Effector memory CD8-positive, alpha-beta T cell (primary cell): Measurements from ENCODE around the gene TAF5.
"Not testable (repeated sequence)": the region's sequence is repeated elsewhere in the genome, so short reads cannot be mapped to it uniquely, and the experiment has no call there.

ENCODE experiments used
- ATAC-seq: fragments of 150-1000 bp; cut with Tn5 transposase; replicated peaks from 2 replicates; pipeline ENCODE4 v1.10.0; 2021; ENCODE audit warnings: mild to moderate bottlenecking, moderate library complexity
- DNase-seq, 3 experiments: peaks; one replicate each; pipeline ENCODE4 v3.0.0; 2021
- H3K27ac Mint-ChIP-seq, 2 donors: one replicate each; pipeline ENCODE4 v1.8.0; 2022; ENCODE audit warnings: mild to moderate bottlenecking in 2 of 2, mixed read lengths in 2 of 2, moderate library complexity in 2 of 2
- H3K27me3 Mint-ChIP-seq, 2 donors: one replicate each; pipeline ENCODE4 v1.8.0; 2022; ENCODE audit warnings: mixed read lengths in 2 of 2
- H3K36me3 Mint-ChIP-seq: one replicate; pipeline ENCODE4 v1.8.0; 2022; ENCODE audit warnings: mild to moderate bottlenecking, moderate library complexity, mixed read lengths; ENCODE audit not compliant: insufficient read depth
- H3K4me1 Mint-ChIP-seq, 2 donors: one replicate each; pipeline ENCODE4 v1.8.0; 2022; ENCODE audit warnings: low read depth in 2 of 2, mixed read lengths in 2 of 2
- H3K4me3 Mint-ChIP-seq, 2 donors: one replicate each; pipeline ENCODE4 v1.8.0; 2022; ENCODE audit warnings: mild to moderate bottlenecking in 2 of 2, mixed read lengths in 2 of 2, moderate library complexity in 2 of 2
- H3K9me3 Mint-ChIP-seq, 2 donors: one replicate each; pipeline ENCODE4 v1.8.0; 2022; ENCODE audit warnings: mixed read lengths in 2 of 2

TAF5 gene

DNA sequence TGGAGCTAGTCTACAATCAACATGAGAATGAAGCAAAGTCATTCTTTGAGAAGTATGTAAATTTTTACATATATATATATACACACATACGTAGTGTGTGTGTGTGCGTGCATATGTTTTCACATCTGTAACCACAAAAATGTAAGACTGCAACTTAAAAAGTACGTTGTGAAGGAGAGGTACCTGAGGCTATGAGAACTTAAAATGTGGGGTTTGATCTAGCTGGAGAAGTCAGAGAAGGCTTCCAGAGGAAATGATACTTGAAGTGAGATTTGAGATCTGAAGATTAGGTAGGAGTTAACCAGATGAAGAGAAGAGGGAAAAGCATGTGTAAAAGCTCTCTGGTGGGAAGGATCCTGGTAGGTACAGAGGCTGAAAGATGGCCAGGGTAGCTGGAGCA, 5.8 kb downstream of the TAF5 start:
- Mint-ChIP-seq H3K4me1 (peaks cover 5 to 8% of the 10 kb centered on the region in 2 donors), H3K9me3 (no peaks in the 10 kb centered on the region), H3K27ac (no peak overlapping the region), H3K4me3 (no peak overlapping the region), H3K27me3 (no peaks in the 10 kb centered on the region), H3K36me3 (peaks cover 41% of the 10 kb centered on the region)
- DNase-seq (no peak), ATAC-seq (no peak)

DNA sequence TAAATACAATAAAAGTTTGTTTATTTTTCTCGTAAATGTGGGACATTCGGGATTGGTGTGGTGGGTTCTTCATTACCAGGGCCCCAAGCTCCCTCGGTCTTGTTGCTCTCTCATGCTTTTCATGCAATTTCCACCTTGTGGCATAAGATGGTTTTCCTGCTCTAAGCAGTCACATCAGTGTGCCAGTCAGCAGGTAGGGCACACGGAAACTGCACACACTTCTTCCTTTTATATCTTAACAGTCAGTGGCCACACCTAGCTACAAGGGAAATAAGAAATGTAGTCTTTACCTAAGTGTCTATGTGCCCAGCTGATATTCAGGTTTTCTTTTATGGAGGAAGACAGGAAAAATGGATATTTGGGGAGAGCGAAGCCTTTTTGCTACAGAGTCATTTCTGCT, 6.5 kb downstream of the TAF5 start:
- H3K4me1 Mint-ChIP-seq, result peaks cover 5 to 7% of the 10 kb centered on the region in 2 donors
- H3K27ac Mint-ChIP-seq, result no peak overlapping the region
- ATAC-seq, result no peak
- peaks cover 38% of the 10 kb centered on the region for H3K36me3 Mint-ChIP-seq
- no peak for DNase-seq
- H3K9me3 Mint-ChIP-seq, result no peaks in the 10 kb centered on the region
- H3K4me3 Mint-ChIP-seq, result no peak overlapping the region
- H3K27me3 Mint-ChIP-seq, result no peaks in the 10 kb centered on the region

DNA sequence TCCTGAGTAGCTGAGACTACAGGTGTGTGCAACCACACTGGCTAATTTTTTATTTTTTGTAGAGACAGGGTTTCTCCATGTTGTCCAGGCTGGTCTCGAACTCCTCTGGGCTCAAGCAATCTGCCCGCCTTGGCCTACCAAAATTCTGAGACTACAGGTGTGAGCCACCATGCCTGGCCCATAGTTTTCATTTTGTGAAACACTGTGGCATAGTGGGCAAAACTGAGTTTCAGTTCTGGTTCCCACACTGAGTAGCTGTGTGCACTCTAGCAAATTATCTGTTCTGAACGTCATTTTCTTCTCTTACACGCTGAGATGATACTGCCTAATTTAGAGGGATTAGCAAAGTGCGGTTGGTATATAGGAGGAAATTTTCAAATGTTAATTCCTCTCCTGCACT, 15.0 kb downstream of the TAF5 start:
- Mint-ChIP-seq H3K36me3 (peaks cover 56% of the 10 kb centered on the region), H3K27me3 (no peaks in the 10 kb centered on the region), H3K4me1 (no peaks in the 10 kb centered on the region), H3K4me3 (no peak overlapping the region), H3K9me3 (no peaks in the 10 kb centered on the region), H3K27ac (no peak overlapping the region)
- DNase-seq (no peak), ATAC-seq (no peak)

DNA sequence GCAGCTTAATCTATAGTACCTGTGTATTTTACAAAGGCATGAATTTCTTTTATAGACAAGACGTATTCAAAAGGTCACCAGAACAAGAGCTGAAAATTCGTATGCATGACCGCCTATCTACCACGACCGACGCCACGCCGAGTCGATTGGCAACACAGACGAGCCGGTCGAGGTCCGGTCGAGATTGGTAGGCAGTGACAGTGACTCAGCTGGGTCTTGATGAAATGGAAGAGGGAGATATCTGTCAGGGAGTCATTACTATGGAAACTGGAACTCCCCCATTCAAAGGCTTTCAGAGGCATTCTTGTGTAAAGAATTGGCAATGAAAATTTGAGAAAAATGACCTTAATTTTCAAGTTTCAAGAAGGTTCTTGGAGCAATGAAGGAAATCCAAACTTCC, 26.4 kb downstream of the TAF5 start:
- Mint-ChIP-seq H3K36me3 (peaks cover 54% of the 10 kb centered on the region), H3K4me3 (peak overlapping the region in 1 of 2 donors; percentile 49), H3K27me3 (no peaks in the 10 kb centered on the region), H3K4me1 (peaks cover 37 to 48% of the 10 kb centered on the region in 2 donors), H3K9me3 (no peaks in the 10 kb centered on the region), H3K27ac (no peak overlapping the region)
- ATAC-seq (no peak), DNase-seq (no peak)

DNA sequence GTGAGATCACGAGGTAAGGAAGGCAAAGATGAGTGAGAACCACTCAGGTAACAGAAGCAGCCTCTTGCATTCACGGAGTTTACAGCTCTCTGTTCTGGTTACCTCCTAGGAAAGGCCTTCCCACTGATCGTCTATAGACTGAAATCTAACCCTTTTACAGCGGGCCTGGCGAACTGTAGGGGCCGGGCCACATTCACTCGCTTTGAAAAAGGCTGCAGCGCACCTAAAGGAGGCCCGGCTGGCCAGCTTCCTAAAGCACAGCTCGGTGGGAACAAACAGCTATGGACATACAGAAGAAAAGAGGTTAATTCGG, 27.9 kb downstream of the TAF5 start:
- no peak for DNase-seq
- peak overlapping the region; percentile 98 to 100 for H3K4me3 Mint-ChIP-seq
- H3K27me3 Mint-ChIP-seq, result no peaks in the 10 kb centered on the region
- peaks cover 54% of the 10 kb centered on the region for H3K36me3 Mint-ChIP-seq
- H3K27ac Mint-ChIP-seq, result peak overlapping the region; percentile 80 to 97
- no peak for ATAC-seq
- H3K9me3 Mint-ChIP-seq, result no peaks in the 10 kb centered on the region
- H3K4me1 Mint-ChIP-seq, result peaks cover 37 to 48% of the 10 kb centered on the region in 2 donors

DNA sequence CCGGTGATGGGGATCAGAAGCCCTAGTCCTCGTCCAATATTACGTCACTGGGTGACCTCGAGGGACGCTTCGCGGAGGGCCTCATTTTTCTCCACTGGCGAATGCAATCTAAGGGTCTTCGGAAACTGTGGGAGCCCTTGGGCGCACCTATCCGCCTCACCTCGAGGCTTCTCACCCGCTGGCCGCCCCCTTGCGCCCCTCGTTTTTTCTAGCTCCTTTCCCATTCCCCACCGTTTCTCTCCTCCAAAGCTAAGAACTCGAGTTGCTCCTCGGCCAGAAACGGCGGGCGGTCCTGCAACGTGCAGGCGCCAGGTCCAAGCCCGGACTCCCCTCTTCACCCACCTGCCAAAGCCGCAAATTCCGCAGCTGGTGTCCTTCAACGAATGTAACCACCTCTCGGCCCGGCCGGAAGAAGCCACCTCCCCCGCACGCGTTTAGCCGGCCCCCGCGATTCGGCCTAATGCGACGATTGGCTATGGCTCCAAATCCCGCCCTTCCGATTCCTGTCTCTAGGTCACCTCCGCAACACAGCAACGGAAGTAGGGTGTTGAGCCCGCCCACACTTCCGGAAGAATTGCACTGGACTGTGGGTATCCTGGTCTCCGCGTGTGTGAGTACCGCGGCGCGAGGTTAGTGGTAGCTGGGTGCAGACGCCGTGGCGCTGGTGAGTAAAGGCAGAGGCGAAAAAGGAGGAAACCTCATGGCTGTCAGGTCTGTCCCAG, 28.5 kb downstream of the TAF5 start, which contains the start of the genes ATP5MK and PDCD11:
TSS of gene ATP5MK (minus strand) at position 409 of the 722 bp plus-strand sequence. CDS start 4,018 bp downstream, outside the sequence.
TSS of gene PDCD11 (plus strand) at position 560 of the 722 bp plus-strand sequence. CDS start 1,801 bp downstream, outside the sequence.
- H3K9me3 Mint-ChIP-seq, result no peaks in the 10 kb centered on the region
- no peaks in the 10 kb centered on the region for H3K27me3 Mint-ChIP-seq
- peak within 1 kb of the TSS; percentile 80 to 97 for H3K27ac Mint-ChIP-seq
- ATAC-seq, result peak; percentile 98
- H3K36me3 Mint-ChIP-seq, result peaks cover 54% of the 10 kb centered on the region
- H3K4me1 Mint-ChIP-seq, result peaks cover 37 to 48% of the 10 kb centered on the region in 2 donors
- H3K4me3 Mint-ChIP-seq, result peak within 1 kb of the TSS; percentile 98 to 100
- DNase-seq, result peak; percentile 91 to 92 (median 91)

DNA sequence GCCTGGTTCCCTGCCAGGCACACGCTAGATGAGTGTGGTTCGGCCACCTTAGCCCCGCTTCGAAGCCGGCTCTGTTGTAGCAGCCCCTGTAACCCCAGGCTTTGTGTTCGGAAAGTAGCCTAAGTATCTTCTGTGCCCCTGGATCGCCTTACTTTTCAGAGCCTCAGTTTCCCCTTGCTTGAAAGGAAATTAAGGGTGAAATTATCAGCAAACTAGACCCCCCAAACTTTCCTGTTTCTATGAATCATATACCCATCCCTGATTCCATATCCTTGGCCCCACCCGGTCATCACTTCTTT, 29.0 kb downstream of the TAF5 start:
- Mint-ChIP-seq H3K9me3 (no peaks in the 10 kb centered on the region), H3K36me3 (peaks cover 54% of the 10 kb centered on the region)

DNA sequence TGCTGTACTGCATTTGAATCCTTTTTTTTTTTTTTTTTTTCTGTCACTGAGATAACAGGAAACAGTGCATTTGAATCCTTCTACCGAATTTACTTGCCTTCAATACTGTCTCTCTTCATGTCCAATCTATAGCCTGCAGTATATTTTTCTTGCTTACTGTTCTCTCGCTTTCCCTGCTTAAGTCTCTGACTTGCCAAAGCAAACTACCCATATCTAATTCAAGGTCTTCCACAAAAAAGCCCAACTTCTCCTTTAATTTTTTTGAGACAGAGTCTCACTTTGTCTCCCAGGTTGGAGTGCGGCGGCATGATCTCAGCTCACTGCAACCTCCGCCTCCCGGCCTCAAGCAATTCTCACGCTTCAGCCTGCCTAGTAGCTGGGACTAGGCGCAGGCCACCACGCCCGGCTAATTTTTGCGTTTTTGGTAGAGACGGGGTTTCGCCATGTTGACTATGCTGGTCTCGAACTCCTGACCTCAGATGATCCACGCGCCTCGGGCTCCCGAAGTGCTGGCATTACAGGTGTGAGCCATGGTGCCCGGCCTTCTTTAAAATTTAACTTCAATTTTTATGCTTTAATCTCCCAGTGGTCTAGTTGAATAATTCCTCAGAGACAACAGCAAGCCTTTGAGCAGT, 29.5 kb downstream of the TAF5 start:
- ATAC-seq (no peak), DNase-seq (no peak)
- H3K9me3 Mint-ChIP-seq, result no peaks in the 10 kb centered on the region
- H3K4me1 Mint-ChIP-seq, result peaks cover 37 to 48% of the 10 kb centered on the region in 2 donors
- peak overlapping the region; percentile 98 to 100 for H3K4me3 Mint-ChIP-seq
- peak overlapping the region; percentile 80 to 97 for H3K27ac Mint-ChIP-seq
- peaks cover 53% of the 10 kb centered on the region for H3K36me3 Mint-ChIP-seq
- H3K27me3 Mint-ChIP-seq, result no peaks in the 10 kb centered on the region

More for the DNA sequence above, 29.0 kb downstream of the TAF5 start:
- Mint-ChIP-seq H3K4me1 (peaks cover 37 to 48% of the 10 kb centered on the region in 2 donors), H3K27me3 (no peaks in the 10 kb centered on the region), H3K4me3 (peak overlapping the region; percentile 98 to 100), H3K27ac (peak overlapping the region; percentile 80 to 97)
- no peak for ATAC-seq
- DNase-seq, result no peak

DNA sequence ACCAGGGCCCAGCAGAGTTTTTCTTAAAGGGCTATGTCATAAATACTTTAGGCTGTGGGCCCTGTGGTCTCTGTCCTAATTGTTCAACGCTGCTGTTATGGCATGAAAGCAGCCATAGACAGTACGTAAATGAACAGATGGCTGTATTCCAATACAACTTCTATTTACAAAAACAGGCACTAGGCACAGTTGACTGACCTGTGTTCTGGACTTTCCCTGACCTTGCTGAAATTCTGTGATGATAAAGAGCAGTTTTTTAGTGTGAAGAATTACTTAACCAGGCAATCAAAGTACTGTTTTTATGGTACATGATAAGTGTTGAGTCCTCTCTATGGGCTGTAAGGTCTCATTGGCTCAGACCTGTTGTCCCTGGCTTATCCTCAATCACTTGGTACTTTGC, 45.8 kb downstream of the TAF5 start:
- Mint-ChIP-seq H3K4me1 (peaks cover 0 to 3% of the 10 kb centered on the region in 2 donors), H3K27ac (no peak overlapping the region), H3K36me3 (peaks cover 84% of the 10 kb centered on the region), H3K4me3 (no peak overlapping the region), H3K27me3 (no peaks in the 10 kb centered on the region), H3K9me3 (no peaks in the 10 kb centered on the region)
- DNase-seq, result no peak
- ATAC-seq, result no peak

DNA sequence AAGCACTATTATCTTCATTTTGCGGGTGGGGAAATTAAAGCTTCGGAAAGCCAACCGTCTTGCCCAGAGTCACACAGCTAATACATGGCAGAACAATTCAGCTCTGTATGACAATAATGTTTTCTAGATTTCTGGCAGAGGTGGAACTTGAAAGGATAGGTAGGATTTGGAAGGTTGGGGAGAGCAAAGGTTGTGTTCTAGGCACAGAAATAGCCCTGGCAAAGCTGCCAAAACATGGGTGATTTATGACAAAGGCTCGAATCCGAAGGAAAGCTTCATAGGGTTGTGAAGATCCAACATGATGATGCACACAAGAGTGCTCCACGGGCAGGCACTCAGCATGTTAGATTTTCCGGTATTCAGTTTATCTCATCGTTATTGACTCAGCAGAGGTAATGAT, 47.8 kb downstream of the TAF5 start:
- DNase-seq (no peak), ATAC-seq (no peak)
- H3K27me3 Mint-ChIP-seq, result no peaks in the 10 kb centered on the region
- H3K9me3 Mint-ChIP-seq, result no peaks in the 10 kb centered on the region
- no peak overlapping the region for H3K27ac Mint-ChIP-seq
- H3K36me3 Mint-ChIP-seq, result peaks cover 79% of the 10 kb centered on the region
- H3K4me3 Mint-ChIP-seq, result no peak overlapping the region
- H3K4me1 Mint-ChIP-seq, result peaks cover 0 to 3% of the 10 kb centered on the region in 2 donors

DNA sequence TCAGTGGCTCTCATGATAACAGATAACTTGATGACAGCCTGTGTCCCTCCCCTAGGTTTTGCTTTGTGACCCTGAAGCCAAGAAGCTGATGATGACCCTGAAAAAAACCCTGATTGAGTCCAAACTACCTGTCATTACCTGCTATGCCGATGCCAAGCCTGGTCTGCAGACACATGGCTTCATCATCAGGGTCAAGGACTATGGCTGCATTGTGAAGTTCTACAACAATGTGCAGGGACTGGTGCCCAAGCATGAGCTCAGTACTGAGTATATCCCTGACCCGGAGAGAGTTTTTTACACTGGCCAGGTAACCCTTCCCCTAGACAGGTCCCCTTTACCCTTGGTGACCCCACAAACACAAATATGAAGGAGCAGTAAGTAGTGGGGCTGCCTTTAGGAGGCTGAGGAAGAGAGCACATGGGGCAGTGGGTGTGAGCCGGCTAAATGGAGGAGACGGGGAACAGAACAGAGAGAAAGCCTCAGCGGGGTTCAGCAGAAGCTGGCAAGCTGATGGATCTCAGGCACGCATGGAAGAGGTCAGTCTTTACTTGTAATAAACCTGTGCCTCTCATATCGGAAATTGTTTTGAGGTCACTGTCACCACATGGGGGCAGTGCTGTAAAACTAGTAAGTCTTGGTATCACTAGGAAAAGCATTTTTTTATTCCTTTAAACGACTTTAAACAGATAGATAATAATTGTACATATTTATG, 48.8 kb downstream of the TAF5 start:
- Mint-ChIP-seq H3K9me3 (no peaks in the 10 kb centered on the region), H3K4me3 (no peak overlapping the region), H3K36me3 (peaks cover 78% of the 10 kb centered on the region), H3K27me3 (no peaks in the 10 kb centered on the region), H3K27ac (peak overlapping the region in 1 of 2 donors; percentile 3), H3K4me1 (peaks cover 0 to 3% of the 10 kb centered on the region in 2 donors)
- ATAC-seq (peak; percentile 49), DNase-seq (peak; percentile 60 to 69 (median 67))

DNA sequence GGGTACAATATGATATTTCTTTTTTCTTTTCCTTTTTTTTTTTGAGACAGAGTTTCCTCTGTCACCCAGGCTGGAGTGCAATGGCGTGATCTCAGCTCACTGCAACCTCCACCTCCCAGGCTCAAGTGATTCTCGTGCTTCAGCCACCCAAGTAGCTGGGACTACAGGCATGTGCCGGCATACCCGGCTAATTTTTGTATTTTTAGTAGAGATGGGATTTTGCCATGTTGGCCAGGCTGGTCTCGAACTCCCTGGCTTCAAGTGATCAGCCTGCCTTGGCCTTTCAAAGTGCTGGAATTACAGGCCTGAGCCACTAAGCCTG, 49.3 kb downstream of the TAF5 start:
- not testable (repeated sequence) for ATAC-seq, H3K4me1 Mint-ChIP-seq, H3K4me3 Mint-ChIP-seq, H3K27me3 Mint-ChIP-seq, H3K9me3 Mint-ChIP-seq, DNase-seq
- H3K27ac Mint-ChIP-seq, result peak overlapping the region in 1 of 2 donors; percentile 3
- peaks cover 75% of the 10 kb centered on the region for H3K36me3 Mint-ChIP-seq

DNA sequence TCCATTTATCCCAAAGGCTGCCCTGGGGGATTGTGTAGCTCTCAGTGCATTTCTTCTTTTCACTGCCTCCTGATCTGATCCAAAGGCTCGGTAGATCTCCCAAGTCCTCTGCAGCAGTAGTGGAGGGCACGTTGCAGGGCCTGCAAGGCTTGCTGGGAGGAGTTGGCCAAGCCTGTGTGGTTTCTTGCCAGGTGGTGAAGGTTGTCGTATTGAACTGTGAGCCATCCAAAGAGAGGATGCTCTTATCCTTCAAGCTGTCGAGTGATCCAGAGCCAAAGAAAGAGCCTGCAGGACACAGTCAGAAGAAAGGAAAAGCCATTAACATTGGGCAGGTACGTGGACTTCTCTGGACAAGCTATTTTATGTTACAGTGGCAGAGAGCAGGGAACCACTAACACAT, 49.8 kb downstream of the TAF5 start:
- Mint-ChIP-seq H3K4me1 (peaks cover 0 to 3% of the 10 kb centered on the region in 2 donors), H3K27me3 (no peaks in the 10 kb centered on the region), H3K27ac (no peak overlapping the region), H3K36me3 (peaks cover 72% of the 10 kb centered on the region), H3K4me3 (no peak overlapping the region), H3K9me3 (no peaks in the 10 kb centered on the region)
- DNase-seq (no peak), ATAC-seq (no peak)

DNA sequence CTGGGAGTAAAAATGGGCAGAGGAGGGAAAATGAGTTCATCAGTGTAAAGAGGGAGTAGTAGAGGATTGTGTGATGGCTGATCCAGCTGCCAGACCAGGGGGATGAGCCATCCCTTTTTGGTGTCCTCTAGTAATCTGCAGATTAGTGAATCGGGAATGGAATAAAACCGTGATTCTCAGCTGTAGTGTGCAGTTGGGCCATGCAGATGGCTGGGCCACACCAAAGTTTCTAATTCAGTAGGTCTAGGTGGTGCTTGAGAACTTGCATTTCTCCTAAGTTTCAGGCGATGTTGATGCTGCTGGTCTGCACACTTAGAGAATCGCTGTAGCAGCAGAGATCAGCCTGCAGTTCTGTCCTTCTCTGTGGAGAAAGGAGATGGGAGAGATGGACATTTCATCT, 51.3 kb downstream of the TAF5 start:
- H3K9me3 Mint-ChIP-seq, result no peaks in the 10 kb centered on the region
- ATAC-seq (no peak), DNase-seq (no peak)
- H3K27ac Mint-ChIP-seq, result no peak overlapping the region
- no peak overlapping the region for H3K4me3 Mint-ChIP-seq
- no peaks in the 10 kb centered on the region for H3K27me3 Mint-ChIP-seq
- H3K36me3 Mint-ChIP-seq, result peaks cover 76% of the 10 kb centered on the region
- peaks cover 0 to 3% of the 10 kb centered on the region in 2 donors for H3K4me1 Mint-ChIP-seq
